Renal cortex interstitium (tissue), 11 donors: ENCODE data around the gene HIP1R. TPM values are rescaled to one million over a fixed set of nuclear protein-coding genes. Genes with fewer than 3 reads are reported as not detected.
A peak's percentile ranks its signal among the peaks of the same experiment; 100 is the strongest.
"Not testable (repeated sequence)": the region's sequence is repeated elsewhere in the genome, so short reads cannot be mapped to it uniquely, and the experiment has no call there.

Source experiments
- DNase-seq, 11 donors: peaks; one replicate each; pipeline ENCODE4 v3.0.0-alpha.2; 2013; ENCODE audit warnings: low read depth in 9 of 11, low spot score in 4 of 11; ENCODE audit errors: extremely low read depth in 1 of 11
- polyA plus RNA-seq, 3 donors: library from polyadenylated mRNA; unstranded; fragments of 120-200 nt; gene quantifications; one replicate each; pipeline ENCODE4 v1.2.1, GENCODE V29; 2013; ENCODE audit not compliant: insufficient read length in 3 of 3

The HIP1R gene
- polyA plus RNA-seq, 3 donors: 54.1 to 115 (median 74.2) TPM

- no peak for DNase-seq
Observed at GRCh38 chr12:122880668-122881067, 45.4 kb downstream of the HIP1R start.

- no peak for DNase-seq
Observed at GRCh38 chr12:122882908-122883558, 47.8 kb downstream of the HIP1R start.

GRCh38 chr12:122884091-122884826 is 49.0 kb downstream of the HIP1R start:
- no peak for DNase-seq

GRCh38 chr12:122884860-122885259 is 49.6 kb downstream of the HIP1R start:
- no peak for DNase-seq

- no peak for DNase-seq
Observed at GRCh38 chr12:122886161-122886560, 50.9 kb downstream of the HIP1R start.

GRCh38 chr12:122886851-122887818 is 51.9 kb downstream of the HIP1R start:
- no peak for DNase-seq

GRCh38 chr12:122887819-122888212 is 52.6 kb downstream of the HIP1R start:
- no peak for DNase-seq

GRCh38 chr12:122888232-122888752 is 53.0 kb downstream of the HIP1R start:
- DNase-seq: peak in 6 of 11 donors; percentile 39 to 84 (median 74)

GRCh38 chr12:122889761-122890520 is 54.7 kb downstream of the HIP1R start:
- DNase-seq: no peak

- DNase-seq: no peak
Observed at GRCh38 chr12:122891661-122892525, 56.6 kb downstream of the HIP1R start.

- DNase-seq: not testable (repeated sequence)
Observed at GRCh38 chr12:122892724-122893123, 57.5 kb downstream of the HIP1R start.

- no peak for DNase-seq
Observed at GRCh38 chr12:122893208-122894153, 58.2 kb downstream of the HIP1R start.

GRCh38 chr12:122894193-122895121 is 59.2 kb downstream of the HIP1R start:
- no peak for DNase-seq

- DNase-seq: no peak
Observed at GRCh38 chr12:122895320-122895703, 60.1 kb downstream of the HIP1R start.
